COLO668 (cell line): Measurements from ENCODE around the gene CELA3B.
"Not testable (repeated sequence)": the region's sequence is repeated elsewhere in the genome, so short reads cannot be mapped to it uniquely, and the experiment has no call there.

Experiments used
- DNase-seq: peaks from one replicate; lab custom pipeline; 2025; ENCODE audit not compliant: unreplicated experiment; lab: John Stamatoyannopoulos, UW

CELA3B gene

DNA sequence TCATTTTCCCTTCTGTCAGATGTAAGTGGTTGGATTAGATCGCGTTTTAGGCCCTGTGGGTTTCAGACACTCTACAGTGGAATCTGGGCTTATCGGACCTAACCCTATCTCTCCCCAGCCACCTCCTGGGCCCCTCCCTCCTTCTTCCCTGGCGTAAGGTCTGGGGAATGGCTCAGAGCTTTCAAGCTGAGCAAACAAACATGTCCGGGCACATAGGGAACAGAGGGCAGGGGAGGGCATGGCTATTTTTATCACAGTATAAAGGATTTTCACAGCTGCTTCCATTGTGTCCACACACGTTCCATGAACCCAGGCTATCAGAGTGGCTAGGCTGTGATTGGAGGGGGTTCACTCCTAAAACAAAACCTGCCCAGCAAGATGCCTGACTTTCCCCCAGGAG lies 2.1 kb upstream of the CELA3B start:
- DNase-seq, result peak; percentile 84

GRCh38 chr1:21975296-21975695 lies 1.5 kb upstream of the CELA3B start:
- DNase-seq, result not testable (repeated sequence)

DNA sequence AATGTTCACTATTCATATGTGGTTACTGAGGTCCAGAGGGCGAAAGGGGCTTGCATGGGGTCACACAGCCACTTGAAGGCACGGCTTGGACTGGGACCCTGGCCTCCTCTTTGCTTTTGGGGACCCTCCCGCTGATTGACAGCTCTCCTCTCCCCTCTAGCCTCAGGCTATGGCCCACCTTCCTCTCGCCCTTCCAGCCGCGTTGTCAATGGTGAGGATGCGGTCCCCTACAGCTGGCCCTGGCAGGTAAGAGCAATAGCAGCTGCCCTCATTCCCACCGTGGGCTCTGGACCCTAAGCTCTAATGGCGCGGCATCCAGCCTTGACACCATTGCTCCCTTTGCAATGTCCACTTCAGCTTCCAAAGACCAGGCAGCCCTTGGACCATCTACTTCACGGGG lies 1.4 kb downstream of the CELA3B start:
- DNase-seq, result not testable (repeated sequence)

DNA sequence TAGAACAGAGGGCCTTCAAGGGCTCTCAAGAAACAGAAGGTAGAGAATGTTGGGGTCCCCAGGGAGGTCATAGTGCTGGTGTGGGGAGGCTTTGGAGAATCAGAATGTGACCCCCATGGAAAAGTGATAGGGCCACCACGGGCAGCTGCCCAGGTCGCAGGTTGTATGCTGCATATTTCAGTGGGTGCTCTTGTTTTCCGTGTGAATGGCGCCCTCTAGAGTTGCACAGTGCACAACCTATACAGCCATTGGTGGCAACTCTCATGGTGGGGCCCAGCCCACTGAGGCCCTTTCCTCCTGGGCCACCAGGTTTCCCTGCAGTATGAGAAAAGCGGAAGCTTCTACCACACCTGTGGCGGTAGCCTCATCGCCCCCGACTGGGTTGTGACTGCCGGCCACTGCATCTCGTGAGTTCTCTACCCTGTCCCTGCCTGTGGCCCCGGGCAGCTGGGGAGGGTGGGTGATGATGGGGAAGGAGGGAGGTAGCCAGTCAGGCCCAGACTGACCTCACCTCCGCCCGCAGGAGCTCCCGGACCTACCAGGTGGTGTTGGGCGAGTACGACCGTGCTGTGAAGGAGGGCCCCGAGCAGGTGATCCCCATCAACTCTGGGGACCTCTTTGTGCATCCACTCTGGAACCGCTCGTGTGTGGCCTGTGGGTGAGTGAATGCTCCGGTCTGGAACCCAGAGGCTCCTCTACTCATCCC lies 3.8 kb downstream of the CELA3B start:
- peak; percentile 54 for DNase-seq

DNA sequence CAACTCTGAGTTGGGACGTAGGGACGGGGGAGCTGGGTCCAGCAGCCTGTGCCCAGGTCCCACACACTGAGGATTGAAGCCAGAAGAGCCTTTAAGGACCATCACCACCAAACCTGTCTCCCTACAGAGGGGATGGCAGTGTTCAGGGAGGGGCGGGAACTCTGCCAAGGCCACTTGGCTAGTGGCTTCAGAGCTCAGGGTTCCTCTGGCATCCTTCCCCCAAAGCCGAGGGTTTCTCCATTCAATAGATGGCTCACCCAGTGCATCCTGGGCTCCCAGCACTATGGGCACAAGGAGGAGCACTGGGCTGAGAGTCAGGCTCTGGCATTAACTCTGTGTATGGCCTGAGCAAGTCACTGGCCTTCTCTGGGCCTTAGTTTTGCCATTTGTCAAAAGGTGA lies 4.4 kb downstream of the CELA3B start:
- DNase-seq, result not testable (repeated sequence)

GRCh38 chr1:21982122-21982521 lies 5.3 kb downstream of the CELA3B start:
- DNase-seq, result not testable (repeated sequence)

GRCh38 chr1:21983539-21983938 lies 6.7 kb downstream of the CELA3B start:
- DNase-seq, result not testable (repeated sequence)

- not testable (repeated sequence) for DNase-seq
These were observed 9.1 kb downstream of the CELA3B start for GRCh38 chr1:21985893-21986292.

DNA sequence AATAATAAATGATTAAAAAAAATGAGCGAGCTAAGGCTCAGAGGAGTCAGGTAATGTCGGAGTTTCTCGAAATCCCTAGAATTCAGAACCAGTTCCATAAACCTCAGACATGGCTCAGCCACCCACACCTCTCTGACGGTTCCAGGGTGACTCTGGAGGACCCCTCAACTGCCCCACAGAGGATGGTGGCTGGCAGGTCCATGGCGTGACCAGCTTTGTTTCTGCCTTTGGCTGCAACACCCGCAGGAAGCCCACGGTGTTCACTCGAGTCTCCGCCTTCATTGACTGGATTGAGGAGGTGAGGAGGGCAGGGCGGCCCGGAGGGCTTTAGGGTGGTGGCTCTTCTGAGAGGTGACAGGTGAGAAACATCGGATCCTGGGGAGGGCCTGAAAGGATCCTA lies 9.6 kb downstream of the CELA3B start:
- not testable (repeated sequence) for DNase-seq

DNA sequence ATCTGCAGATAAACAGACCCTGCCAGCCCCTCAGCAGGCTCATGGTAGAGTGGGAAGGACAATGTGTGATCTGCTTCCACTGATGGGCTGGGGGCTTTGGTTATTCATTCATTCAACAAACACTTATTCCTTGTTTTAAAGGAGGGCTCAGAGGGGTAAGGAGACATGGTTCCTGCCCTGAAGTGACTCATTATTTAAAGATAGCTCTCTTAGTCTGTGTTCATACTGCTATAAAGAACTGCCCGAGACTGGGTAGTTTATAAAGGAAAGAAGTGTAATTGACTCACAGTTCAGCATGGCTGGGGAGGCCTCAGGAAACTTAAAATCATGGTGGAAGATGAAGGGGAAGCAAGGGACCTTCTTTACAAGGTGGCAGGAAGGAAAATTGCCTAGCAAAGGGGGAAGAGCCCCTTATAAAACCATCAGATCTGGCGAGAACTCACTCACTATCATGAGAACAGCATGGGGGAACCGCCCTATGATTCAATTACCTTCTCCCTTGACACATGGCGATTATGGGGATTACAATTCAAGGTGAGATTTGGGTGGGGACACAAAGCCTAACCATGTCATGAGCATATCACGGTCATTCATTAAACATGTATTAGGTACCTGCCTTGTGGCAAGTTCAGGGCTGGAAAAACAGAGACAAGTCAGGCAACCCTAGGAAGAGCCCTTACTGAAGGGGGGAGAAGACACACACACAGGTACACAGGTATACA lies 13.0 kb downstream of the CELA3B start:
- not testable (repeated sequence) for DNase-seq

DNA sequence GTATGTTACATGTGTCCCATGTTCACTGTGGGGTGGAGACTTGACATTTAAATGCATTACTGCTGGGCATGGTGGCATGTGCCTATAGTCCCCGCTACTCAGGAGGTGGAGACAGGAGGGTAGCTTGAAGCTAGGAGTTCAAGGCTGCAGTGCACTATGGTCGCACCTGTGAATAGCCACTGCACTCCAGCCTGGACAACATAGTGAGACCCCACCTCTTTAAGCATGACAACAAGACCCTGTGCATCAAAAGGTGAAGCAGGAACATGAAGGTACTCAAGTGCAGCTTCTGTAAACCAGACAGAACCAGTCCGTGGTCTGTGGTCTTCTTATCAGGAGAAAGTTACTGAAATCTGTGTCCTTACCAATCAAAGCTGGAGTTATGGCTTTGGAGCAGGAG lies 15.4 kb downstream of the CELA3B start:
- not testable (repeated sequence) for DNase-seq

DNA sequence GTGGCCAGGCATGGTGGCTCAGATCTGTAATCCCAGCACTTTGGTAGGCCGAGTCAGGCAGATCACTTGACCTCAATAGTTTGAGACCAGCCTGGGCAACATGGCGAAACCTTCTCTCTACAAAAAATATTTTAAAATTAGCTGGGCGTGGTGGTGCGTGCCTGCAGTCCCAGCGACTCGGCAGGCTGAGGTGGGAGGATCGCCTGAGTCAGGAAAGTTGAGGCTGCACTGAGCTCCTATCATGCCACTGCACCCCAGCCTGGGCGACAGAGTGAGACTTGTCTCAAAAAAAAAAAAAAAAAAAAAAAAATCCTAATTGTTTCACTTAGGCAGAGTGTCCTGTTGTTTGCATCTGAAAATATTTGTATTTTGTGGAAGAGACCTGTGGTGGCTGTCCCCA lies 17.9 kb downstream of the CELA3B start:
- DNase-seq, result not testable (repeated sequence)

DNA sequence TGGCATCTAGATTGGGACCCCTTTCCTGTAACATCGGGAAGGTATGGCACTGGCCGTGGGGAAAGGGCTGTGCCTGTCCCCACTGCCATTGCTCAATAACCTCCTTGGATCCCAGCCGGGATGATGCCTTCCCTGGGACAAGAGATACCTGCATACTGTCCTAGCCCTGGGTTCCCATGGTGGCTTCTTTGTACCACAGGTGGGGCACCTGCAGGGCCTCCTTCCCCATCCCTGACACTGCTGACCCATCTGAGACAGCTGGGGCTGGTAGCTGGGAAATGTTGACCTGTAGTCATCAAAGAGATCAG lies 19.8 kb downstream of the CELA3B start:
- not testable (repeated sequence) for DNase-seq

DNA sequence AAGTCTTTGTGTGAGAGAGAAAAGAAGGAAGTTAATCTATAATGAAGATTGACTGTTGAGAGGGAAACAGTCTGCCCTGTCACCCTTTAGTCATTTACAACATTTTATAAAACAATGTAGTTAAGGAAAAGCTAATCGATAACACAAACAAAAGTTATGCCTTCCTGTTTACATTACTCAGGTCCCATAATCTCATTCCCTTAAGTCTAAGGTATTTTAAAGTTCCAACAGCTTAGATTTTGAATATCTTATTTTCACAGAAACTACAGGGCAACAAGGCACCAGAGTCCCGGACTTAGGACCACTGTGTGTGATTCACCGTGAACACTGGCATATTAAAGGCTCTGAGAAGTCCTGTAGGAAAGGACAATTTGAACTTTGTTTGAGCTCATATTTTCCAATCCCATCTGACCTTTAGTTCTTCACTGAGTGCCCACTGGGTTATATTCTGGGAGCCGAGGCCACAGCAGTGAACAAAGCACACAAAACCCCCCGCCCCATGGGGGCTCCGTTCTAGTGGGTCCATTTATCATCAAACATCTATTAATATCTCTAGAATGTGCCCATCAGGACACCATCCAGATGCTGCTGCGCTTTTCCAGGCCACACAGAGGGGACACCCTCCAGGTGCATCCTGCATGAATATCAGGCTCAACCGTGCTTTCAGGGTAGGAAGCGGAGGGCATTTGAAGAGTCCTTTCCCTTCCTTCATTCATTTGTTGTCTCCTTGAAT lies 21.2 kb downstream of the CELA3B start:
- not testable (repeated sequence) for DNase-seq

DNA sequence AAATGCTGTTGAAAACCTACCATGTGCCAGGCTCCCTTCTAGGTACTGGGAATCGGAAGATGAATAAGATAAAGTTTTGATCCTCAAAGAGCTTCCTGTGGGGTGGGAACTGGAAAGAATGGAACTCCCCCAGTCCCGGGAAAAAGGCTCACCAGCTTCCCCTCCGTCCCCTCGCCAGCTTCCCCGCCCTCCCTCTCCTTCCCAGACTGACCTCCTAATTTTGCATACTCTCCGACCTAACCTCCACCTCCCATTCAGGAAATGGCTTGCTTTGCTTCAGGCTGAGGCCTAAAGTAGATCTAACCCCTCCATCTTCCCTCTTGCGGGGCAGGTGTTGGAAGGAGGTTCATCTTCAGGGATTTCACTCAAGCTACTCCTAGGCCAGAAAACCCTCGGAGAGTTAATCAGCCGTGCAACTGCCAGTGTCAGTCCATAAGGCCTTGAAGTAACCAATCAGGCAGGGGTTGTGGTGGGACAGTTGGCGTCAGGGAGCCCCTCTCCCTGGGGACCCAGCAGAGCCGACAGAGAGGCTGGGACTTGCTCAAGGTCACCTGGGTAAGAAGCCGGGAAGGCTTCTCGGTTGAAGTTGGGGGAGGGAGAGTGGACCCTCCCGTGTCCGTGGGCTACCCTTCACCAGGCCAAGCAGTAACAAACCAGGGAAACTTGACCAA lies 21.9 kb downstream of the CELA3B start:
- not testable (repeated sequence) for DNase-seq

GRCh38 chr1:21999645-22000044 lies 22.8 kb downstream of the CELA3B start:
- peak; percentile 69 for DNase-seq

DNA sequence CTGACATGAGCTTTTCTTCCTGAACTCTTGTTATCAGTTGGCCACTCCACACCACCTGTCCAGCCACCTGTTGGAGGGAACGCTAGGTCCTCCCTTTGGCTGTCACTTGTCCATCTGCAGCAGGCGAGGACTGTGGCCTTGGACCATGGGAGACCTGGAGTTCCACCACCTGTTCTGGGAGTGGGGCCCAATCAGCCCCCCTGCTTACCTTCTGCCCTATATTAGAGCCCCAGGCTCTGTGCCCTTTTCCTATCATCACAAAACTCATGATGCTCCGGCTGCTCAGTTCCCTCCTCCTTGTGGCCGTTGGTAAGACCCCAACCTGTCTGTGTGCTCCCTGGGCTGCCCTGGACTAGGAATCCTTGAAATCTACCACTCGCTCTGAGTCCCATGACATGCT lies 24.6 kb downstream of the CELA3B start, which contains the start of gene CELA3A:
Gene CELA3A, plus strand, starts transcription at position 249 of the 400 bp plus-strand sequence. Its CDS starts 18 bp downstream, at position 267.
- no peak for DNase-seq

- DNase-seq, result not testable (repeated sequence)
These were observed 25.6 kb downstream of the CELA3B start for GRCh38 chr1:22002461-22002860.

DNA sequence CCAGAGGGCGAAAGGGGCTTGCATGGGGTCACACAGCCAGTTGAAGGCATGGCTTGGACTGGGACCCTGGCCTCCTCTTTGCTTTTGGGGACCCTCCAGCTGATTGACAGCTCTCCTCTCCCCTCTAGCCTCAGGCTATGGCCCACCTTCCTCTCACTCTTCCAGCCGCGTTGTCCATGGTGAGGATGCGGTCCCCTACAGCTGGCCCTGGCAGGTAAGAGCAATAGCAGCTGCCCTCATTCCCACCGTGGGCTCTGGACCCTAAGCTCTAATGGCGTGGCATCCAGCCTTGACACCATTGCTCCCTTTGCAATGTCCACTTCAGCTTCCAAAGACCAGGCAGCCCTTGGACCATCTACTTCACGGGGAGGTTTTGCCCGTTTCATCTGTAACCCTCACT lies 26.1 kb downstream of the CELA3B start:
- DNase-seq, result not testable (repeated sequence)

DNA sequence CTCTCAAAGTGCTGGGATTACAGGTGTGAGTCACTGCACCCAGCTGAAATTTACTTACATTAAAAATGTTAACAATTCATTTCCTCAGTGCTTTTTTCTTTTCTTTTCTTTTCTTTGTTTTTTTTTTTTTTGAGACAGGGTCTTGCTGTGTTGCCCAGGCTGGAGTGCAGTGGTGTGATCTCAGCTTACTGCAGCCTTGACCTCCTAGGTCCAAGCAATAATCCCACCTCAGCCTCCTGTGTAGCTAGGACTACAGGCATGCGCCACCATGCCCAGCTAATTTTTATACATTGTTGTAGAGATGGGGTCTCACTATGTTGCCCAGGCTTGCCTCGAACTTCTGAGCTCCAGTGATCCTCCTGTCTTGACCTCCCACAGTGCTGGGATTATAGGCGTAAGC lies 27.1 kb downstream of the CELA3B start:
- not testable (repeated sequence) for DNase-seq
